DMS153 (cell line): ENCODE results near the gene MYD88.

ENCODE experiments used
- DNase-seq: peaks from one replicate; lab custom pipeline; 2025; lab: John Stamatoyannopoulos, UW

The MYD88 gene

DNA sequence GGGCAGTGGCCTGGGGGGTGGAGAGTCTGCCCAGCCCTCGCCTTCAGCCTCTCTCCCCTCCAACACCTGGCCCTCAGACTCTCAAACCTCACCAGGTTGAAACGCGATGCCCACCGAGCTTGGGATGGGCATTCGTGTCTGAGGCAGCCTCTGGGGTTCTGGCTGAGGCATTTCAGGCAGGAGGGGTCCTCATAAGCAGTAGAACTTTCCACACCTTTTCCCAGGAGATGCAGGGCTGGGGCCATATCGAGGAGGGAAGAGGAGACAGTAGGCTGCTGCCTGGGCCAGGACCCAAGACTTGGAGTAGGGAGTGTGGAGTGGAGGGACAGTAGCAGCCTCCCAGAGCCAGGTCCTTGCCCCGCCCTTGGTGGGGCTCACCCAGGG lies 26.1 kb upstream of the MYD88 start:
- no peak for DNase-seq

- no peak for DNase-seq
Measured at GRCh38 chr3:38114052-38114874, 24.2 kb upstream of the MYD88 start.

DNA sequence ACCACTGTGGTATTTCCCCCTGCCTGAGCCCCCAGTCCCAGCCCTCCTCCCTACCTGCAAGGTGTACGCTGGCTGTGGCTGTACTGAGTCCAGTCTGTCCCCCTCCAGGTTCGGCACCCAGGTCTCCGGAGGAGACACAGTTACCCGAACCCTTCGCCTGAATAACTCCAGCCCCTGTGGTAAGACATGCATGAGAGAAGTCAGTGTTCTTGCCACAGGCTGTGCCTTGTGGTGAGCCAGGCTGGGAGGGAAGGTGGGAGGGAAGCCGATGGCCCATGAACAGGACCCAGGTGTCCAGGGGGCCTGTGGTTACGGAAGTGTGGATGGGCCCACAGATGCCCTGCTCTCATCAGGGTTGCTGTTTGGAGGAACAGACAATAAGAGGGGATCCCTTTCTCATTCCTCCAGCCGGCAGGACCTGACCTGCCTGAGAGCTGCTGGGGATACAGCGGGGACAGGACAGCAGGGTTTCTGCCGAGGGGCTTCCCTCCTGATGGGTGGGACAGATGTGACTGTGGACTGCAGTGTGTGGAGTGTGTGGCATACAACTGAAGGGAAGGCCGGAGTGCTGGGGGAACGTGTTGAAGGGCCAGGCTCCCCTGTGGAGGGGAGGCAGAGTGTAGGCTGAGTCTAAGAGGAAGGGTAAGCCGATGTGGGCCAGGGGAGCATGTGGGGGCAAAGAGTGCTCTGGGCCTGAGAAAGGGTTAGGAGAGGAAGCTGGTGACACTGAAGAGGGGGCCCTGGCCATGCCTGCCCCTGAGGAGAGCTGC lies 23.4 kb upstream of the MYD88 start:
- DNase-seq: no peak

GRCh38 chr3:38115645-38116427 lies 22.6 kb upstream of the MYD88 start:
- no peak for DNase-seq

- DNase-seq: no peak
Measured at GRCh38 chr3:38116471-38117162, 21.8 kb upstream of the MYD88 start.

DNA sequence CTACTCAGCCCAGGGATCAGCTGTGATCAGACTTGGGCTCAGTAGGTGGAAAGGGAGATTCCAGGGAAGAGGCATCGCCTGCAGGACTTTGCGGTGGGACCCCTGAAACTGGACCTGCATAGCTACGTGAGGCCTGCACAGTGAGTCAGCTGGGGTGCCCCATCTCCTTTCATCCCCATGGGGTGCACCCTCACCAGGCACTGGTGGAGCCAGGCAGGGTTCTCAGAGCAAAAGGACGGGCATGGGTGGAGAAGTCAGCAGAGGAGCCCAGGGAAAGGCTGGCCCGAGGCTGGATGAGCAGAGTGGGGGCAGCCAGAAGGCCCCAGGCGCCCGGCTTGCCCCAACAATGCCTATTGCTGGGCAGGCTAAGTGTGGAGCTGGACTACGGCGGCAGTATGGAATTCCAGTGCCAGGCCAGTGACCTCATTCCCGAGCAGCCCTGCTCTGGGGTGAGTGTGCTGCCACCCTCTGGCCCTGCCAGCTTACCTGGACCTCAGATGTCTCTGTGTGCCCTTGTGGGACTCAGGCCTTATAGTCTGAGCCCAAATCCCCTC lies 21.2 kb upstream of the MYD88 start:
- DNase-seq: no peak

DNA sequence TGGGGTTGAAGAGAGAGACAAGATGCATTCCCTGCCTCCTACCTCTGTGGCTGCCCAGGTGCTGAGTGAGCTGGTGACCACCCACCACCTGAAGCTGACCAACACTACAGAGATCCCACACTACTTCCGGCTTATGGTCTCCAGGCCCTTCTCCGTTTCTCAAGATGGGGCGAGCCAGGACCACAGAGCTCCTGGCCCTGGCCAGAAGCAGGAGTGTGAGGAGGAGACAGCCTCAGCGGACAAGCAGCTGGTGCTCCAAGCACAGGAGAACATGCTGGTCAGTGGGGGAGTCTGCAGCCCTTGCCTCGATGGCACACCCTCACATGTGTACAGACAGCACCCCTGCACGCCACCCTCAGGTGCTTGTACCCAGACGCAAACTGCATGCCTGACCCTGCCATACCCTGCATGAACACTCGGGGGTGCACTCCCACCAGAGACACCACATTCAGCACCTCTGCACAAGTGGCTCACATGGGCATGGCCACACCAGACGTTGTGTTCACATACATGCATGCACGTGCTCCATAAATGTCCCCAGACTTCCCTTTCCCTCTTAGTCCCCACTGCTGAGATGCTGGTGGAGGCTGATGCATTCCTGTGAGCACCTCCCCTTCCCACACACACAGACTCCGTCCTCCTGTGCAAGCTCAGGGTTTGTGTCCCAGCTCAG lies 20.6 kb upstream of the MYD88 start:
- DNase-seq: no peak

- DNase-seq: no peak
Measured at GRCh38 chr3:38118421-38119247, 19.8 kb upstream of the MYD88 start.

DNA sequence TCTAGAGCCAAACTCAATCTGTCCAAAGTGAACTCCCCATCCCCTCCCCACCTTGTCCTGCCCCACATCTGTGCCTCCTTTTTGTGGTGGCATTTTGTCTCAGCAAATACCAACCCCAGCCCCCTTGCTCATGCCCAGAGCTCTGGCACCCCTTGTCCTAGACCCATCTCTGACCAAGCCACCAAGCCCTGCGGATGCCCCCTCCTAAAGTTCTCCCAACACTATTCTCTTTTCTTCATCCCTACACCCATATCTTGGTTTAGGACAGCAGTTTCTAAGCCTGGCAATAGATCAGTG lies 19.3 kb upstream of the MYD88 start:
- DNase-seq: no peak

DNA sequence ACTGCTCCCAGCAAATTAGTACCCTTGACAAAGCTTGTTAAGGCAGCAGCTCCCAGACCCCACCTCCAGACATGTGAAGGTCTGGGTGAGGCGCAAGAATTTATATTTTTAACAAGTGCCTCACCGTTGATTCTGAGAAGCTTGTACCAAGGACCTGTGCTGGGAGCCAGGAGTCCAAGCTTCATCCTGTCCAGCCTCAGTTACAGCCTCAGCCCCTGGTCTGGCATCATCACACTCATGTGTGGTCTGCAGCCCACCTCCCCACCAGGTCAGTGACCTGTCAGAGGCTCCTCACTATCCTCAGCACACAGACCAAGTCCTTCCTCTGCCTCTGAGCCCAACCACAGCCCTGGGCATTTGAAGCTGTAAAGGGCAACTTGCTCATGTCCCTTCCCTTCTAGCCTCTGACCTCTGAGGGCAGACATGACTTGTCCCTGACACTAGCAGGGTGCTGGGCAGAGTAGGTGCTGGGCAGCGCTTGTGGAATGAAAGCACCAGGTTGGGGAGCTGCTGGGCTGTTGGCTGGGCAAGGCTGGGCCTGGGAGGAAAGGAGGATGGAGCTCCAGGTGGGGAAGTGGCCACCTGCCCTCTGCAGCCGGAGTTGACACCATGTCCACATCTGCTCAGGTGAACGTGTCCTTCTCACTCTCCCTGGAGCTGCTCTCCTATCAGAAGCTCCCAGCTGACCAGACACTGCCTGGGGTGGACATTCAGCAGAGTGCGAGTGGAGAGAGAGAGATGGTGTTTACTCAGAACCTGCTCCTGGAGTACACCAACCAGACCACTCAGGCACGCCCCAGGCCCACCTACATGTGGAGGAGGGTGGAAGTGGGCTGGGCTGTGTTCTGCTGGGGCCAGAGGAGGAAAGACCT lies 18.4 kb upstream of the MYD88 start:
- no peak for DNase-seq

DNA sequence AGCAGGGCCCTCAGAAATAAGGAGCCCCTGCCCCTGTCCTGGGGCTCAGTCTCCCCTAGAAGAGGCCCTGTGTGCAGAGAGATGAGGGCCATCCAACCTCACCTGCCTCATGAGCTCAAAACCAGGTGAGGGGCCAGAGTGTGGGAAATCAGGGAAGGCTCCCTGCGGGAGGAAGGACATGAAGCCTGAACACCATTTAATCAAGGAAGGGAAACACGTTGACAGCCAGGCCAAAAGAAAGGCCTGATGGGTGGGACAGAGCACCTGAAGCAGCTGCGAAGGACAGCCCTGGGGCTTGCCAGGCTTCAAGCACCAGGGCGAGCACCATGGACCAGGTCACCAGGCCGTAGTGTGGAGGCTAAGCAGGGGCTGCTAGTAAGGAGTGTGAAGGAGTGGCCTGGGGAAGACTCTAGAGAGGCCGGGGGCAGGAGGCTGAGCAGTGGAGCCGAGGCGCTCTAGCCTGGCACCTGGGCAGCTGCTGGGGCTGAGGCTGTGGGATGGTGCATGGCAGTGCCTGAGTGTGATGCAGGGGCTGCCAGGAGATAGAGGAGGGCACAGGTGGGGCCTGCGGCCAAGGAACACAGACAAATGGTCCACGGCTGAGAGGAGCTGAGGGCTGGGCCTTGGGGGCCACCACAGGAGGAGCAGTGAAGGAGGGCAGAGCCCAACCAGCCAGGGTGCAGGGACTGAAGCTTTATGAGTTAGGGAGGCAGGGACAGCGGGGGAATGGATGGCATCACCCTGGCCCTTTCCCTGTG lies 17.6 kb upstream of the MYD88 start:
- DNase-seq: no peak

DNA sequence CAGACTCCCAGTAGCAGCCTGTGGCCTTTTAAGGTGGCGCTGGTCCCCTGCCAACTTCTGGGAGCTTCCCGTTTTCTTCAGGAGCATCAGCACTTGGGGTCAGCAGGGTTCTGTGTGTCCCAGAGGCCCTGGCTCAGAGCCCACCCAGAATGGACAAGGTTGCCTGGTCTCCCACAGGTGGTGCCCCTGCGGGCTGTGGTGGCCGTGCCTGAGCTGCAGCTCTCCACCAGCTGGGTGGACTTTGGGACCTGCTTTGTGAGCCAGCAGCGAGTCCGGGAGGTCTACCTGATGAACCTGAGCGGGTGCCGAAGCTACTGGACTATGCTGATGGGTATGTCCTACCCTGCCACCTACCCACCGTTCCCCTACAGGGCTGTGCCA lies 17.0 kb upstream of the MYD88 start:
- no peak for DNase-seq

- DNase-seq: no peak
Measured at GRCh38 chr3:38121832-38122461, 16.5 kb upstream of the MYD88 start.

DNA sequence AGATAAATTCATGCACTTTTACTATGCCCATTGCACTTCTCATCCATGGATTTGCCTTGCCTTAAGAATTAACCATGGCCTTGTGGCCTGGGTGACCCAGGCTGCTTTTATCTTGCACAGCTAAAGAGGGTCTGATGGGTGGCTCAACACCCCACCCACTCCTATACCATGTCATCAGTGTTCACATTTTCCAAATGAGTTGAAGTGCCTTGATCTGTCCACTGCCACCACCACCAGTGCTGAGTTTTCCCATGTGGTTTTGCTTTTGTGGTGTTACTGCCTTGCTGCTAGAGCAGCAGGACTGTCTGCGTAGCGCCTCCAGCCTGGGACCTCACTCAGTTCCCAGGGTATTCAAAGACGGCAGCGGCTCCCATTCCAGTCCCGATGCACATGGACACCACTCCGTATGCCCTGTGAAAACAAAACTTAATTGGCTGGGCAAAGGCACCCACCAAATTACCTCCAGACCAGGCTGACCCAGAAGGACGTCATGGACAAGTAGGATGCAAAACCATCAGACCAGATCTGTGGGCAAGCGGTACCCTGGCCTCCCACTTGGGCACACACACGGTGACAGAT lies 15.7 kb upstream of the MYD88 start:
- DNase-seq: no peak

GRCh38 chr3:38124324-38125122 lies 13.9 kb upstream of the MYD88 start:
- no peak for DNase-seq

- no peak for DNase-seq
Measured at GRCh38 chr3:38125305-38126120, 12.9 kb upstream of the MYD88 start.
